Upper lobe of left lung (tissue), 6 donors: ENCODE measurements around the gene CDKN1C. TPM values are rescaled to one million over a fixed set of nuclear protein-coding genes. Genes with fewer than 3 reads are reported as not detected.
A peak's percentile ranks its signal among the peaks of the same experiment; 100 is the strongest.

Experiments
- ATAC-seq, 2 donors: fragments of 200-7000 bp; cut with Tn5 transposase; one replicate each; pipeline ENCODE4 v1.9.1; 2022; ENCODE audit warnings: mild to moderate bottlenecking in 2 of 2, moderate library complexity in 2 of 2; ENCODE audit not compliant: low FRiP score in 2 of 2
- DNase-seq, 2 donors: peaks; one replicate each; pipeline ENCODE4 v3.0.0-alpha.2; 2019 to 2020
- H3K27ac ChIP-seq, 4 donors: fragments of 200-600 bp; sonication (generic); one replicate each; pipeline ENCODE4 v1.5.1; 2016 to 2019
- H3K27me3 ChIP-seq, 4 donors: fragments of 200-600 bp; sonication (generic); one replicate each; pipeline ENCODE4 v1.5.1; 2017 to 2019
- H3K36me3 ChIP-seq, 4 donors: fragments of 200-600 bp; sonication (generic); one replicate each; pipeline ENCODE4 v1.5.1; 2016 to 2019
- H3K4me1 ChIP-seq, 4 donors: fragments of 200-600 bp; sonication (generic); one replicate each; pipeline ENCODE4 v1.5.1; 2018 to 2019
- H3K4me3 ChIP-seq, 4 donors: fragments of 200-600 bp; sonication (generic); one replicate each; pipeline ENCODE4 v1.5.1; 2017 to 2019; ENCODE audit warnings: mild to moderate bottlenecking in 2 of 4, moderate library complexity in 1 of 4
- H3K9me3 ChIP-seq, 4 donors: fragments of 200-600 bp; sonication (generic); one replicate each; pipeline ENCODE4 v1.5.1; 2018 to 2019
- CTCF ChIP-seq, 6 experiments: fragments of 450-650 bp in 4 of 6; fragments of 200-600 bp in 2 of 6; sonication (generic) in 2 of 6; IDR thresholded peaks; one replicate each; pipeline ENCODE4 v1.5.1; 2016 to 2019; ENCODE audit warnings: antibody characterized with exemption in 6 of 6
- EP300 ChIP-seq, 4 donors: sonication (generic); formaldehyde crosslinking; IDR thresholded peaks; one replicate each; pipeline ENCODE4 v1.5.1; 2017; ENCODE audit warnings: antibody characterized with exemption in 4 of 4, control low read depth in 2 of 4
- POLR2A ChIP-seq, 4 donors: fragments of 450-650 bp; IDR thresholded peaks; one replicate each; pipeline ENCODE4 v1.5.1; 2016 to 2017; ENCODE audit warnings: antibody characterized with exemption in 4 of 4, mild to moderate bottlenecking in 2 of 4
- POLR2AphosphoS5 ChIP-seq, 2 donors: sonication (generic); formaldehyde crosslinking; IDR thresholded peaks; one replicate each; pipeline ENCODE4 v1.5.1; 2017; ENCODE audit warnings: antibody characterized with exemption in 2 of 2
- WGBS, 2 donors: methylation state at CpG; one replicate each; pipeline ENCODE4 v1.1.5; 2017 to 2018; 5-methylcytosine and 5-hydroxymethylcytosine counted together
- total RNA-seq, 6 donors: library from RNA; depleted of rRNA in 4 of 6; stranded (reverse); fragments of >200 nt in 4 of 6; gene quantifications; one replicate each; pipeline versions ENCODE4 v1.1.0 to v1.2.1, GENCODE V29; 2016 to 2021
- donor health status: DM: no; HTN: no; CAD: no; lungs with moderate emphysema.
- donor health status: DM: no; HTN: yes; CAD: no; lungs with severe emphysema.

CDKN1C gene
- total RNA-seq, 6 donors from 2014 or later: 23.4 to 71.9 (median 33.6) TPM

- H3K36me3 ChIP-seq: no peaks in the 10 kb centered on the region
- TF ChIP-seq POLR2AphosphoS5 (IDR thresholded peaks at IDR 0.05): no peak
- TF ChIP-seq EP300 (IDR thresholded peaks at IDR 0.05): no peak
- TF ChIP-seq POLR2A (IDR thresholded peaks at IDR 0.05): no peak
- TF ChIP-seq CTCF (IDR thresholded peaks at IDR 0.05): no peak
- peaks cover 0 to 13% (median 0%) of the 10 kb centered on the region in 4 donors for H3K27me3 ChIP-seq
- H3K9me3 ChIP-seq: no peaks in the 10 kb centered on the region
- H3K4me1 ChIP-seq: peaks cover 29 to 52% (median 35%) of the 10 kb centered on the region in 4 donors
- WGBS, 2 donors: 4 to 6% methylated on average over 27 to 46 of the region's 47 CpGs
- H3K27ac ChIP-seq: peak overlapping the region; percentile 54 to 85 (median 75)
- ATAC-seq: peak; percentile 9 to 25
- H3K4me3 ChIP-seq: peak overlapping the region; percentile 4 to 65 (median 62)
- DNase-seq: peak; percentile 55 to 91
Observed at GRCh38 chr11:2929950-2930703, 44.6 kb upstream of the CDKN1C start.

DNA sequence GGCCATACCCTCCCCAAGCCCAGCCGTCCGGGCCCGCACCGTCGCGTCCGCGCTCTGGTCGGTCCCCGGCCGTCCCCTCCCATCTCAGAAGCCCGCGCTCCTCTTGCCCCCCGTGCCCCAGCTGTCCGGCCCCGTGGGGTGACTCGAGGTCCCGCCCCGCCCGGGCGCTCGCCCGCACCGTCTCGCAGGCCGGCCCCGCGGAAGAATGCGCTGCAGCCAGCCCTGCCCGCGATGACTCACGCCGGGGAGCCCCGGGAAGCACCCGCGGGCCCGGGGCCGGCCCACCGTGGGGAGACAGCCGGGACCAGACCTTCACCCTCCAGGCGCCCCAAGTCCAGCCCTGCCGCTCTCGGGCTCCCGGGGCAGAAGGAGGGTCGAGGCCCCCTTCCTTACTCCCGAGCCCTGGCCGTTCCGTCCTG is 44.0 kb upstream of the CDKN1C start:
- ATAC-seq: peak; percentile 40 to 78
- Histone ChIP-seq H3K4me1 (peaks cover 29 to 52% (median 35%) of the 10 kb centered on the region in 4 donors), H3K4me3 (peak overlapping the region; percentile 4 to 65 (median 62)), H3K27me3 (peaks cover 0 to 13% (median 0%) of the 10 kb centered on the region in 4 donors), H3K36me3 (no peaks in the 10 kb centered on the region), H3K27ac (peak overlapping the region; percentile 54 to 85 (median 75)), H3K9me3 (no peaks in the 10 kb centered on the region)
- DNase-seq: peak; percentile 84 to 93
- 7% methylated on average over 2 of the region's 48 CpGs; no CpG with 5 or more reads in 1 of the 2 donors for WGBS, 2 donors
- TF ChIP-seq POLR2AphosphoS5 (IDR thresholded peaks at IDR 0.05): no peak
- no peak for TF ChIP-seq CTCF (IDR thresholded peaks at IDR 0.05)
- peak in 1 of 4 donors; percentile 28 for TF ChIP-seq POLR2A (IDR thresholded peaks at IDR 0.05)

DNA sequence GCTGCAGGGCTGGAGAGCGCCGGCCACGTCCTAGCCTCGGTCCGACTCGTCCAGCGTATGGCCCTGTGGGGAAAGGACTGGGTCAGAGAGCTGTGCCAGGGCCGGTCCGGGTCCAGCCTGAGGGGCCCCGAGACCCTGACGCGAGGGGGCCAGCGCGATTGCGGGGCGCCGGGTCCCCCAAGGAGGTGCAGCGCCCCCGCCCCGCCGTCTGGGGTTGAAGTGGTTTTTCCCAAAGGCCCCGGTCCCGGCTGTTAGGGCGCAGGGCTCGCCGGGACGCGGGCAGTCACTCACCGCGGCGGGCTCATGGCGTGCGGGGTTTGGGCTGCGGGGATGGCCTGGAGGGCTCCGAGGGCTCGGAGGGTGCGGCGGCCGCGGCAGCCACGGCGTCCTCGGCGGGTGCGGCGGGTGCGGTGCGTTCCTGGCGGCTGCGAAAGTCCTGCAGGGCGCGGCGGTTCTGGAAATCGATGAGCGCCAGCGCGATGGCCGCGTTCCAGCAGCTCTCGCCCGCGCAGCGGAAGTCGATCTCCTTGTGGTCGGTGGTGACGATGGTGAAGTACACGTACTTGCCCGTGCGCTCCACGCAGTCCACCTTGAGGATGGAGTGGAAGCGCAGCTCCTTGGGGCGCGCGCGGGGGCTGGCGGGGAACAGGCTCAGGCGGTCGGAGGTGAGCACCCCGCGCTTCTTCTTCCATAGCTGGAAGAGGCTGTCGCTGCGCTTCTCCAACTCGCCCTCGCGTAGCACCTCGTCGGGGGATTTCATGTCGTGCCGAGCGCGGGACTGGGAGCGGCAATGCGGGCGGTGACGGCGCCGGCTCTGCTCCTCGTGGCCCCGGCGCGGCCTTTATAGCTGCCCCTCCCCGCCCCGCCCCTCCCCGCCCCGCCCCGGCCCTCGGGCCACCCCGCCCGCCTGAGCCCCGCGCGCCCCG is 43.3 kb upstream of the CDKN1C start, which contains the start of gene PHLDA2:
PHLDA2 (minus strand) TSS at position 816 of the 926 bp plus-strand sequence; CDS start at position 760, 56 bp downstream.
- H3K27me3 ChIP-seq: peaks cover 0 to 13% (median 0%) of the 10 kb centered on the region in 4 donors
- peak within 1 kb of the TSS; percentile 61 to 85 (median 75) for H3K27ac ChIP-seq
- H3K4me3 ChIP-seq: peak within 1 kb of the TSS; percentile 55 to 65 (median 62)
- no peaks in the 10 kb centered on the region for H3K36me3 ChIP-seq
- DNase-seq (peak; percentile 63 to 93), ATAC-seq (peak in 1 of 2 donors; percentile 50)
- 2% methylated on average over 38 to 43 of the region's 113 CpGs for WGBS, 2 donors
- TF ChIP-seq CTCF (IDR thresholded peaks at IDR 0.05) (peak in 4 of 6 experiments; percentile 16 to 59 (median 43)), POLR2AphosphoS5 (IDR thresholded peaks at IDR 0.05) (peak; percentile 44 to 78), EP300 (IDR thresholded peaks at IDR 0.05) (no peak), POLR2A (IDR thresholded peaks at IDR 0.05) (peak in 3 of 4 donors; percentile 55 to 83 (median 67))
- no peaks in the 10 kb centered on the region for H3K9me3 ChIP-seq
- peaks cover 29 to 52% (median 35%) of the 10 kb centered on the region in 4 donors for H3K4me1 ChIP-seq

GRCh38 chr11:2927851-2928604 is 42.5 kb upstream of the CDKN1C start:
- H3K4me3 ChIP-seq: peak overlapping the region in 3 of 4 donors; percentile 62 to 65 (median 63)
- no peaks in the 10 kb centered on the region for H3K36me3 ChIP-seq
- peak overlapping the region in 2 of 4 donors; percentile 61 to 85 for H3K27ac ChIP-seq
- no peaks in the 10 kb centered on the region for H3K9me3 ChIP-seq
- H3K27me3 ChIP-seq: peaks cover 0 to 13% (median 0%) of the 10 kb centered on the region in 4 donors
- peaks cover 24 to 45% (median 30%) of the 10 kb centered on the region in 4 donors for H3K4me1 ChIP-seq
- DNase-seq: peak in 1 of 2 donors; percentile 80
- 26 to 32% methylated on average over 15 to 25 of the region's 25 CpGs for WGBS, 2 donors
- no peak for ATAC-seq
- TF ChIP-seq CTCF (IDR thresholded peaks at IDR 0.05): no peak
- TF ChIP-seq EP300 (IDR thresholded peaks at IDR 0.05): no peak
- no peak for TF ChIP-seq POLR2AphosphoS5 (IDR thresholded peaks at IDR 0.05)
- no peak for TF ChIP-seq POLR2A (IDR thresholded peaks at IDR 0.05)
